Ishikawa (cell line): ENCODE data around the gene ERMP1.

Experiments
- EP300 ChIP-seq: IDR thresholded peaks from 2 replicates; pipeline ENCODE4 v1.6.1; 2012; ENCODE audit warnings: borderline replicate concordance
- RAD21 ChIP-seq: IDR thresholded peaks from 2 replicates; pipeline ENCODE4 v1.6.1; 2012; ENCODE audit warnings: low read depth
- TF ChIP-seq, protein P1 (sequence below): IDR thresholded peaks from 2 replicates; pipeline ENCODE4 v1.6.1; 2012; ENCODE audit warnings: low read depth, mild to moderate bottlenecking
- TF ChIP-seq, protein P2 (sequence below): IDR thresholded peaks from 2 replicates; pipeline ENCODE4 v1.6.1; 2012

DNA sequence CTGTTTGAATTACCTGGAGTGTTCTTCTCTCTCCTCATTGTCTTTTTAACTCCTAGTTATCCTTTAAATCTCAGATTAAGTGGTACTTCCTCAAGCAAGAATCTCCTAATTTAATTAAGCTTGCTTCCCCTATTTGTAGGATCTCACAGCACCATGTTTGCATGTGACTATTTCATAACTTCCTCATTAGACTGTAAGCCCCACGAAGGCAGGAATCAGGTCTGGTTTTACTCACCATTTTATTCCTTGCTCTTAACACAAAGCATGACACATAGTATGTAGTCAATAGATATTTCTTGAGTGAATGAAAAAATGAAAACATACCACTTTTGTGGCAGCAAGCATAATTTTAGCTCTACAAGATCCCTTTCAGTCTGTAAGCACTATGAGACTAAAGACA lies 1.3 kb upstream of the ERMP1 start:
- TF ChIP-seq, protein P1, sequence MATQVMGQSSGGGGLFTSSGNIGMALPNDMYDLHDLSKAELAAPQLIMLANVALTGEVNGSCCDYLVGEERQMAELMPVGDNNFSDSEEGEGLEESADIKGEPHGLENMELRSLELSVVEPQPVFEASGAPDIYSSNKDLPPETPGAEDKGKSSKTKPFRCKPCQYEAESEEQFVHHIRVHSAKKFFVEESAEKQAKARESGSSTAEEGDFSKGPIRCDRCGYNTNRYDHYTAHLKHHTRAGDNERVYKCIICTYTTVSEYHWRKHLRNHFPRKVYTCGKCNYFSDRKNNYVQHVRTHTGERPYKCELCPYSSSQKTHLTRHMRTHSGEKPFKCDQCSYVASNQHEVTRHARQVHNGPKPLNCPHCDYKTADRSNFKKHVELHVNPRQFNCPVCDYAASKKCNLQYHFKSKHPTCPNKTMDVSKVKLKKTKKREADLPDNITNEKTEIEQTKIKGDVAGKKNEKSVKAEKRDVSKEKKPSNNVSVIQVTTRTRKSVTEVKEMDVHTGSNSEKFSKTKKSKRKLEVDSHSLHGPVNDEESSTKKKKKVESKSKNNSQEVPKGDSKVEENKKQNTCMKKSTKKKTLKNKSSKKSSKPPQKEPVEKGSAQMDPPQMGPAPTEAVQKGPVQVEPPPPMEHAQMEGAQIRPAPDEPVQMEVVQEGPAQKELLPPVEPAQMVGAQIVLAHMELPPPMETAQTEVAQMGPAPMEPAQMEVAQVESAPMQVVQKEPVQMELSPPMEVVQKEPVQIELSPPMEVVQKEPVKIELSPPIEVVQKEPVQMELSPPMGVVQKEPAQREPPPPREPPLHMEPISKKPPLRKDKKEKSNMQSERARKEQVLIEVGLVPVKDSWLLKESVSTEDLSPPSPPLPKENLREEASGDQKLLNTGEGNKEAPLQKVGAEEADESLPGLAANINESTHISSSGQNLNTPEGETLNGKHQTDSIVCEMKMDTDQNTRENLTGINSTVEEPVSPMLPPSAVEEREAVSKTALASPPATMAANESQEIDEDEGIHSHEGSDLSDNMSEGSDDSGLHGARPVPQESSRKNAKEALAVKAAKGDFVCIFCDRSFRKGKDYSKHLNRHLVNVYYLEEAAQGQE: no peak
- TF ChIP-seq EP300 (no peak), RAD21 (no peak)
- TF ChIP-seq, protein P2, sequence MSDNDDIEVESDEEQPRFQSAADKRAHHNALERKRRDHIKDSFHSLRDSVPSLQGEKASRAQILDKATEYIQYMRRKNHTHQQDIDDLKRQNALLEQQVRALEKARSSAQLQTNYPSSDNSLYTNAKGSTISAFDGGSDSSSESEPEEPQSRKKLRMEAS: no peak
